Measurements from ENCODE around the gene AMBRA1.

AMBRA1 gene

GRCh38 chr11:46594374-46594700 lies 514 bp upstream of the AMBRA1 start:
- Histone ChIP-seq H3K79me1 (replicated peaks; ENCODE audit: low read length, poor library complexity, severe bottlenecking) (no peaks in the 10 kb centered on the region), H4K8ac (ENCODE audit: low read length) (no peak overlapping the region), H3K14ac (ENCODE audit: low read length in 2 of 2) (no peak overlapping the region), H3K4me3 (ENCODE audit: insufficient read depth in 1 of 2, low read depth in 1 of 2, low read length in 2 of 2) (peak overlapping the region in 1 of 2 experiments; percentile 96), H2BK12ac (ENCODE audit: low read length in 2 of 2) (no peak overlapping the region), H2AFZ (ENCODE audit: low read depth, low read length) (peak overlapping the region; percentile 11), H3K9me3 (ENCODE audit: control insufficient read depth, low read length) (no peaks in the 10 kb centered on the region), H3K18ac (ENCODE audit: low read depth in 1 of 2, low read length in 2 of 2) (peak overlapping the region in 1 of 2 experiments; percentile 43), H2AK5ac (ENCODE audit: low read length, severe bottlenecking) (no peak overlapping the region), H2BK120ac (ENCODE audit: low read depth, low read length) (no peak overlapping the region), H3K4me2 (ENCODE audit: low read length, poor library complexity, severe bottlenecking) (peak overlapping the region; percentile 95), H3K23ac (ENCODE audit: low read length in 2 of 2) (no peak overlapping the region), H3K36me3 (ENCODE audit: control insufficient read depth in 1 of 2, insufficient read depth in 2 of 2, low read depth in 1 of 2, low read length in 2 of 2) (no peaks in the 10 kb centered on the region), H3K27me3 (ENCODE audit: control insufficient read depth in 1 of 2, insufficient read depth in 1 of 2, low read length in 2 of 2) (no peaks in the 10 kb centered on the region), H2BK15ac (ENCODE audit: low read depth, poor library complexity, severe bottlenecking) (no peak overlapping the region), H2BK5ac (ENCODE audit: low read depth, low read length, poor library complexity, severe bottlenecking) (no peak overlapping the region), H3K9ac (ENCODE audit: low read length) (peak overlapping the region; percentile 96), H3K4ac (ENCODE audit: low read depth in 1 of 2, low read length in 2 of 2) (peak overlapping the region in 1 of 2 experiments; percentile 58), H4K91ac (ENCODE audit: low read length) (no peak overlapping the region), H3K4me1 (ENCODE audit: control insufficient read depth, insufficient read depth, low read depth, low read length) (peaks cover 8% of the 10 kb centered on the region), H3K27ac (ENCODE audit: low read length, poor library complexity, severe bottlenecking) (peak overlapping the region; percentile 17)
- 45% methylated on average over 3 of the region's 3 CpGs for WGBS
- peak; percentile 68 for DNase-seq

- Histone ChIP-seq H2BK15ac (ENCODE audit: low read depth, poor library complexity, severe bottlenecking) (no peak overlapping the region), H3K79me1 (replicated peaks; ENCODE audit: low read length, poor library complexity, severe bottlenecking) (no peaks in the 10 kb centered on the region), H3K18ac (ENCODE audit: low read depth in 1 of 2, low read length in 2 of 2) (no peak overlapping the region), H3K4me2 (ENCODE audit: low read length, poor library complexity, severe bottlenecking) (no peak overlapping the region), H3K4ac (ENCODE audit: low read depth in 1 of 2, low read length in 2 of 2) (no peak overlapping the region), H3K9me3 (ENCODE audit: control insufficient read depth, low read length) (no peaks in the 10 kb centered on the region), H2BK120ac (ENCODE audit: low read depth, low read length) (no peak overlapping the region), H4K8ac (ENCODE audit: low read length) (no peak overlapping the region), H2AK5ac (ENCODE audit: low read length, severe bottlenecking) (no peak overlapping the region), H2BK5ac (ENCODE audit: low read depth, low read length, poor library complexity, severe bottlenecking) (no peak overlapping the region), H3K4me3 (ENCODE audit: insufficient read depth in 1 of 2, low read depth in 1 of 2, low read length in 2 of 2) (peak overlapping the region in 1 of 2 experiments; percentile 63), H3K23ac (ENCODE audit: low read length in 2 of 2) (no peak overlapping the region), H3K27ac (ENCODE audit: low read length, poor library complexity, severe bottlenecking) (no peak overlapping the region), H3K27me3 (ENCODE audit: control insufficient read depth in 1 of 2, insufficient read depth in 1 of 2, low read length in 2 of 2) (no peaks in the 10 kb centered on the region), H2BK12ac (ENCODE audit: low read length in 2 of 2) (no peak overlapping the region), H3K4me1 (ENCODE audit: control insufficient read depth, insufficient read depth, low read depth, low read length) (peaks cover 8% of the 10 kb centered on the region), H2AFZ (ENCODE audit: low read depth, low read length) (no peak overlapping the region), H3K36me3 (ENCODE audit: control insufficient read depth in 1 of 2, insufficient read depth in 2 of 2, low read depth in 1 of 2, low read length in 2 of 2) (peaks cover 0 to 3% of the 10 kb centered on the region in 2 experiments), H4K91ac (ENCODE audit: low read length) (no peak overlapping the region), H3K9ac (ENCODE audit: low read length) (peak overlapping the region; percentile 81), H3K14ac (ENCODE audit: low read length in 2 of 2) (no peak overlapping the region)
- 83% methylated on average over 9 of the region's 11 CpGs for WGBS
- DNase-seq = no peak
Measured at GRCh38 chr11:46590740-46591605, 2.9 kb downstream of the AMBRA1 start.

- Histone ChIP-seq H2BK15ac (ENCODE audit: low read depth, poor library complexity, severe bottlenecking) (no peak overlapping the region), H3K4ac (ENCODE audit: low read depth in 1 of 2, low read length in 2 of 2) (no peak overlapping the region), H3K9me3 (ENCODE audit: control insufficient read depth, low read length) (no peaks in the 10 kb centered on the region), H3K18ac (ENCODE audit: low read depth in 1 of 2, low read length in 2 of 2) (no peak overlapping the region), H3K27ac (ENCODE audit: low read length, poor library complexity, severe bottlenecking) (no peak overlapping the region), H2BK12ac (ENCODE audit: low read length in 2 of 2) (no peak overlapping the region), H3K23ac (ENCODE audit: low read length in 2 of 2) (no peak overlapping the region), H3K9ac (ENCODE audit: low read length) (no peak overlapping the region), H4K91ac (ENCODE audit: low read length) (no peak overlapping the region), H3K14ac (ENCODE audit: low read length in 2 of 2) (no peak overlapping the region), H3K4me3 (ENCODE audit: insufficient read depth in 1 of 2, low read depth in 1 of 2, low read length in 2 of 2) (no peak overlapping the region), H3K4me2 (ENCODE audit: low read length, poor library complexity, severe bottlenecking) (no peak overlapping the region), H3K36me3 (ENCODE audit: control insufficient read depth in 1 of 2, insufficient read depth in 2 of 2, low read depth in 1 of 2, low read length in 2 of 2) (peaks cover 3 to 5% of the 10 kb centered on the region in 2 experiments), H2AK5ac (ENCODE audit: low read length, severe bottlenecking) (no peak overlapping the region), H3K27me3 (ENCODE audit: control insufficient read depth in 1 of 2, insufficient read depth in 1 of 2, low read length in 2 of 2) (no peaks in the 10 kb centered on the region), H3K4me1 (ENCODE audit: control insufficient read depth, insufficient read depth, low read depth, low read length) (peaks cover 8% of the 10 kb centered on the region), H2BK120ac (ENCODE audit: low read depth, low read length) (no peak overlapping the region), H2AFZ (ENCODE audit: low read depth, low read length) (no peak overlapping the region), H4K8ac (ENCODE audit: low read length) (no peak overlapping the region), H2BK5ac (ENCODE audit: low read depth, low read length, poor library complexity, severe bottlenecking) (no peak overlapping the region), H3K79me1 (replicated peaks; ENCODE audit: low read length, poor library complexity, severe bottlenecking) (peaks cover 1% of the 10 kb centered on the region)
- DNase-seq = no peak
Measured at GRCh38 chr11:46588915-46589314, 4.9 kb downstream of the AMBRA1 start.

GRCh38 chr11:46588131-46588530 lies 5.7 kb downstream of the AMBRA1 start:
- Histone ChIP-seq H3K4me3 (ENCODE audit: insufficient read depth in 1 of 2, low read depth in 1 of 2, low read length in 2 of 2) (no peak overlapping the region), H2BK15ac (ENCODE audit: low read depth, poor library complexity, severe bottlenecking) (no peak overlapping the region), H3K9ac (ENCODE audit: low read length) (no peak overlapping the region), H3K14ac (ENCODE audit: low read length in 2 of 2) (no peak overlapping the region), H2AK5ac (ENCODE audit: low read length, severe bottlenecking) (no peak overlapping the region), H3K36me3 (ENCODE audit: control insufficient read depth in 1 of 2, insufficient read depth in 2 of 2, low read depth in 1 of 2, low read length in 2 of 2) (peaks cover 3 to 5% of the 10 kb centered on the region in 2 experiments), H2AFZ (ENCODE audit: low read depth, low read length) (no peak overlapping the region), H2BK5ac (ENCODE audit: low read depth, low read length, poor library complexity, severe bottlenecking) (no peak overlapping the region), H4K91ac (ENCODE audit: low read length) (no peak overlapping the region), H3K27ac (ENCODE audit: low read length, poor library complexity, severe bottlenecking) (no peak overlapping the region), H2BK12ac (ENCODE audit: low read length in 2 of 2) (no peak overlapping the region), H2BK120ac (ENCODE audit: low read depth, low read length) (no peak overlapping the region), H3K18ac (ENCODE audit: low read depth in 1 of 2, low read length in 2 of 2) (no peak overlapping the region), H4K8ac (ENCODE audit: low read length) (no peak overlapping the region), H3K4me1 (ENCODE audit: control insufficient read depth, insufficient read depth, low read depth, low read length) (peaks cover 8% of the 10 kb centered on the region), H3K9me3 (ENCODE audit: control insufficient read depth, low read length) (no peaks in the 10 kb centered on the region), H3K79me1 (replicated peaks; ENCODE audit: low read length, poor library complexity, severe bottlenecking) (peaks cover 1% of the 10 kb centered on the region), H3K4me2 (ENCODE audit: low read length, poor library complexity, severe bottlenecking) (no peak overlapping the region), H3K4ac (ENCODE audit: low read depth in 1 of 2, low read length in 2 of 2) (no peak overlapping the region), H3K27me3 (ENCODE audit: control insufficient read depth in 1 of 2, insufficient read depth in 1 of 2, low read length in 2 of 2) (no peaks in the 10 kb centered on the region), H3K23ac (ENCODE audit: low read length in 2 of 2) (no peak overlapping the region)
- DNase-seq = peak; percentile 35
- WGBS = 86% methylated on average over 5 of the region's 5 CpGs
